Liver (tissue), 9 donors: ENCODE results near the gene LPP. TPM values are rescaled to one million over a fixed set of nuclear protein-coding genes. Genes with fewer than 3 reads are reported as not detected.
A peak's percentile ranks its signal among the peaks of the same experiment; 100 is the strongest.

Source experiments
- DNase-seq: peaks from one replicate; pipeline ENCODE4 v3.0.0-alpha.2; 2017; ENCODE audit warnings: low spot score
- H3K27ac ChIP-seq, 2 donors: one replicate each; pipeline ENCODE4 v1.7.0; 2013; ENCODE audit warnings: inconsistent platforms in 2 of 2, low read length in 2 of 2, control low read depth in 1 of 2, low read depth in 1 of 2, mild to moderate bottlenecking in 1 of 2
- H3K27me3 ChIP-seq, 4 donors: one replicate each; pipeline versions ENCODE4 v1.6.1 to v1.7.0; 2013; ENCODE audit warnings: low read length in 3 of 4, inconsistent platforms in 1 of 4, mild to moderate bottlenecking in 1 of 4, moderate library complexity in 1 of 4; ENCODE audit not compliant: control insufficient read depth in 4 of 4, insufficient read depth in 4 of 4
- H3K36me3 ChIP-seq, 4 donors: one replicate each; pipeline versions ENCODE4 v1.6.1 to v1.7.0; 2013; ENCODE audit warnings: low read length in 3 of 4, mild to moderate bottlenecking in 3 of 4, low read depth in 1 of 4, moderate library complexity in 1 of 4; ENCODE audit not compliant: control insufficient read depth in 4 of 4, insufficient read depth in 3 of 4
- H3K4me1 ChIP-seq, 4 donors: one replicate each; pipeline versions ENCODE4 v1.6.1 to v1.7.0; 2013; ENCODE audit warnings: low read length in 3 of 4, mild to moderate bottlenecking in 3 of 4, moderate library complexity in 1 of 4; ENCODE audit not compliant: control insufficient read depth in 4 of 4, insufficient read depth in 4 of 4
- H3K4me3 ChIP-seq, 3 donors: one replicate each; pipeline versions ENCODE4 v1.6.1 to v1.7.0; 2013; ENCODE audit warnings: low read length in 3 of 3, control low read depth in 1 of 3, low read depth in 1 of 3, mild to moderate bottlenecking in 1 of 3
- H3K9ac ChIP-seq, 2 donors: one replicate each; pipeline ENCODE4 v1.7.0; 2013; ENCODE audit warnings: low read length in 2 of 2, mild to moderate bottlenecking in 2 of 2, moderate library complexity in 2 of 2, control low read depth in 1 of 2, low read depth in 1 of 2
- H3K9me3 ChIP-seq, 4 donors: one replicate each; pipeline versions ENCODE4 v1.6.1 to v1.7.0; 2013; ENCODE audit warnings: low read length in 3 of 4; ENCODE audit not compliant: control insufficient read depth in 4 of 4
- EGR1 ChIP-seq, 2 donors: IDR thresholded peaks; 2 replicates each; pipeline ENCODE4 v1.6.1; 2016 to 2018; ENCODE audit warnings: antibody characterized with exemption in 2 of 2, low read depth in 2 of 2
- FOXA1 ChIP-seq: IDR thresholded peaks from 2 replicates; pipeline ENCODE4 v1.6.1; 2016; ENCODE audit warnings: antibody characterized with exemption
- FOXA2 ChIP-seq: IDR thresholded peaks from 2 replicates; pipeline ENCODE4 v1.6.1; 2016; ENCODE audit warnings: antibody characterized with exemption
- GABPA ChIP-seq, 2 donors: IDR thresholded peaks in 1 of 2; conservative IDR thresholded peaks in 1 of 2; 2 replicates each; pipeline ENCODE4 v1.6.1; 2016; ENCODE audit warnings: antibody characterized with exemption in 2 of 2, mild to moderate bottlenecking in 1 of 2, moderate library complexity in 1 of 2
- HNF4A ChIP-seq, 2 donors: conservative IDR thresholded peaks; 2 replicates each; pipeline ENCODE4 v1.6.1; 2016; ENCODE audit warnings: antibody characterized with exemption in 2 of 2, mild to moderate bottlenecking in 2 of 2
- HNF4G ChIP-seq: IDR thresholded peaks from 2 replicates; pipeline ENCODE4 v1.6.1; 2016; ENCODE audit warnings: antibody characterized with exemption
- JUND ChIP-seq, 2 donors: IDR thresholded peaks; 2 replicates each; pipeline ENCODE4 v1.6.1; 2016; ENCODE audit warnings: antibody characterized with exemption in 2 of 2
- NR2F2 ChIP-seq: IDR thresholded peaks from 2 replicates; pipeline ENCODE4 v1.6.1; 2016; ENCODE audit warnings: antibody characterized with exemption
- RAD21 ChIP-seq, 2 donors: IDR thresholded peaks; 2 replicates each; pipeline ENCODE4 v1.6.1; 2016; ENCODE audit warnings: antibody characterized with exemption in 2 of 2, mild to moderate bottlenecking in 2 of 2
- RXRA ChIP-seq, 2 donors: IDR thresholded peaks; 2 replicates each; pipeline ENCODE4 v1.6.1; 2017 to 2018; ENCODE audit warnings: antibody characterized with exemption in 2 of 2, mild to moderate bottlenecking in 1 of 2
- SP1 ChIP-seq: IDR thresholded peaks from 2 replicates; pipeline ENCODE4 v1.6.1; 2018; ENCODE audit warnings: antibody characterized with exemption, mild to moderate bottlenecking
- TAF1 ChIP-seq: conservative IDR thresholded peaks from 2 replicates; pipeline ENCODE4 v1.6.1; 2016; ENCODE audit warnings: antibody characterized with exemption, mild to moderate bottlenecking
- YY1 ChIP-seq: IDR thresholded peaks from 2 replicates; pipeline ENCODE4 v1.6.1; 2016; ENCODE audit warnings: antibody characterized with exemption, mild to moderate bottlenecking
- WGBS: extraction: QIAGEN DNeasy Blood & Tissue Kit; methylation state at CpG from one replicate; pipeline ENCODE4 v1.1.7; 2013; 5-methylcytosine and 5-hydroxymethylcytosine counted together
- polyA plus RNA-seq, 2 donors: library from polyadenylated mRNA; stranded (reverse) in 1 of 2; unstranded in 1 of 2; fragments of 200-250 nt in 1 of 2; fragments of >200 nt in 1 of 2; fragmentation: Nextera tagmentation in 1 of 2; extraction: Ambion mirVana in 1 of 2; gene quantifications; one replicate each; pipeline versions ENCODE4 v1.2.1 to v1.2.3, GENCODE V29; 2013 to 2015
- total RNA-seq, 2 donors: library from RNA; depleted of rRNA; stranded (reverse); fragments of >200 nt; gene quantifications; one replicate each; pipeline ENCODE4 v1.2.3, GENCODE V29; 2014
- TF ChIP-seq, protein P1 (sequence below): IDR thresholded peaks from 2 replicates; pipeline ENCODE4 v1.6.1; 2016; ENCODE audit warnings: antibody characterized with exemption
- TF ChIP-seq, protein P2 (sequence below): fragments of 150-350 bp; IDR thresholded peaks from 2 replicates; pipeline ENCODE4 v1.5.1; 2017; ENCODE audit warnings: improper control_type of control experiment, low read depth, low read length; ENCODE audit not compliant: missing input control
- TF ChIP-seq, protein P3 (sequence below): IDR thresholded peaks from 2 replicates; pipeline ENCODE4 v1.6.1; 2016; ENCODE audit warnings: antibody characterized with exemption, mild to moderate bottlenecking
- TF ChIP-seq, protein P4 (sequence below): IDR thresholded peaks from 2 replicates; pipeline ENCODE4 v1.6.1; 2016; ENCODE audit warnings: antibody characterized with exemption
- donor health status: healthy.
- donor health status: healthy.
- donor health status: healthy.
- donor health status: healthy.
- donor health status: healthy.

LPP gene
- total and polyA plus RNA-seq, 4 donors, result 3.3 to 53.7 (median 28.2) TPM

DNA sequence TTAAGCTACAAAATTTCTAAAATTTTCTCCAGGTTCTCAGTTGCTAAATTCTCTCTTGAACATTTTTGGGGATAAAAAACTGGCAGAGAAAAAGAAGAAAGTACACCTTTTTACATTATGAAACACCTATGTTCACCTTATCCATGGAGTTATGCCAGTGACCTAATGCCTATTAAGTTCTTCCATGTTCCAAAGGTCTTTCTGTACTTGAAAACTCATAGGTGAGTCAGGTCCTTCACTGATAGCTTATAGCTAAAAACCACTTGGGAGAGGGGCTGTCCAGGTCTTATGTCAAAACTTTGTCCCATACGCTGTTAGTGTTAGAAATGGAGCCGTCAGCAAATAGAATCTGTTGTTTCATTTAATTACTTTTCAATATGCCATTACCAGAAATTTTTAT, 530.3 kb downstream of the LPP start:
- Histone ChIP-seq H3K9ac (no peak overlapping the region), H3K36me3 (no peaks in the 10 kb centered on the region), H3K4me1 (peaks cover 6 to 32% (median 22%) of the 10 kb centered on the region in 4 donors), H3K4me3 (no peak overlapping the region), H3K27me3 (no peaks in the 10 kb centered on the region), H3K9me3 (no peaks in the 10 kb centered on the region), H3K27ac (no peak overlapping the region)
- WGBS, result 75% methylated on average over 2 of the region's 2 CpGs
- TF ChIP-seq HNF4A (conservative IDR thresholded peaks at IDR 0.05), result peak; percentile 27 to 29
- no peak for TF ChIP-seq TAF1
- DNase-seq, result no peak

DNA sequence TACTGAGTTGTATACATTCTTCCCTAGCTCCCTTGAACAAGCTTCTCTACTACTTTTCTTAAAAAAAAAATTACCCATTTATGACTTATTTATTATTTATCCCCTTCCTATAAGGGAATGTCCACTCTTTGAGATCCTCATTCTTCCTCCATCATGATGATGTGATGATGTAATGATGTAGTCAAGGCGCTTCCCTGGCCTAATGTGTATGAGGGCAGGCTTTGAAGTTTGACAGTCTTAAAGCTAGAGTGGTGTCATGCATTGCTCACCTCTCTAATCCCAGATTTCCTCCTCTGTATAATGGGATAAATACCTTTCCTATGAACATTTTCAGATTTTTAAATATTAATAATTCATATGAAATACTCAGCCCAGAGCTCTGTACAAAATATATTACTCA, 531.8 kb downstream of the LPP start:
- DNase-seq, result no peak
- no peak overlapping the region for H3K27ac ChIP-seq
- WGBS, result 100% methylated on average over 1 of the region's 1 CpG
- no peak overlapping the region for H3K4me3 ChIP-seq
- peaks cover 6 to 46% (median 35%) of the 10 kb centered on the region in 4 donors for H3K4me1 ChIP-seq
- TF ChIP-seq, protein P1, sequence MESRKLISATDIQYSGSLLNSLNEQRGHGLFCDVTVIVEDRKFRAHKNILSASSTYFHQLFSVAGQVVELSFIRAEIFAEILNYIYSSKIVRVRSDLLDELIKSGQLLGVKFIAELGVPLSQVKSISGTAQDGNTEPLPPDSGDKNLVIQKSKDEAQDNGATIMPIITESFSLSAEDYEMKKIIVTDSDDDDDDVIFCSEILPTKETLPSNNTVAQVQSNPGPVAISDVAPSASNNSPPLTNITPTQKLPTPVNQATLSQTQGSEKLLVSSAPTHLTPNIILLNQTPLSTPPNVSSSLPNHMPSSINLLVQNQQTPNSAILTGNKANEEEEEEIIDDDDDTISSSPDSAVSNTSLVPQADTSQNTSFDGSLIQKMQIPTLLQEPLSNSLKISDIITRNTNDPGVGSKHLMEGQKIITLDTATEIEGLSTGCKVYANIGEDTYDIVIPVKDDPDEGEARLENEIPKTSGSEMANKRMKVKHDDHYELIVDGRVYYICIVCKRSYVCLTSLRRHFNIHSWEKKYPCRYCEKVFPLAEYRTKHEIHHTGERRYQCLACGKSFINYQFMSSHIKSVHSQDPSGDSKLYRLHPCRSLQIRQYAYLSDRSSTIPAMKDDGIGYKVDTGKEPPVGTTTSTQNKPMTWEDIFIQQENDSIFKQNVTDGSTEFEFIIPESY, result no peak
- TF ChIP-seq HNF4G (no peak), JUND (IDR thresholded peaks at IDR 0.05) (no peak), GABPA (IDR thresholded peaks at IDR 0.05 in 1 of 2, conservative IDR thresholded peaks at IDR 0.05 in 1 of 2) (no peak), HNF4A (conservative IDR thresholded peaks at IDR 0.05) (no peak), FOXA1 (no peak), SP1 (no peak), RXRA (IDR thresholded peaks at IDR 0.05) (no peak), EGR1 (IDR thresholded peaks at IDR 0.05; ENCODE audit: low read depth in 2 of 2) (no peak), NR2F2 (no peak), RAD21 (IDR thresholded peaks at IDR 0.05) (no peak), YY1 (no peak), TAF1 (no peak), FOXA2 (no peak)
- TF ChIP-seq, protein P2, sequence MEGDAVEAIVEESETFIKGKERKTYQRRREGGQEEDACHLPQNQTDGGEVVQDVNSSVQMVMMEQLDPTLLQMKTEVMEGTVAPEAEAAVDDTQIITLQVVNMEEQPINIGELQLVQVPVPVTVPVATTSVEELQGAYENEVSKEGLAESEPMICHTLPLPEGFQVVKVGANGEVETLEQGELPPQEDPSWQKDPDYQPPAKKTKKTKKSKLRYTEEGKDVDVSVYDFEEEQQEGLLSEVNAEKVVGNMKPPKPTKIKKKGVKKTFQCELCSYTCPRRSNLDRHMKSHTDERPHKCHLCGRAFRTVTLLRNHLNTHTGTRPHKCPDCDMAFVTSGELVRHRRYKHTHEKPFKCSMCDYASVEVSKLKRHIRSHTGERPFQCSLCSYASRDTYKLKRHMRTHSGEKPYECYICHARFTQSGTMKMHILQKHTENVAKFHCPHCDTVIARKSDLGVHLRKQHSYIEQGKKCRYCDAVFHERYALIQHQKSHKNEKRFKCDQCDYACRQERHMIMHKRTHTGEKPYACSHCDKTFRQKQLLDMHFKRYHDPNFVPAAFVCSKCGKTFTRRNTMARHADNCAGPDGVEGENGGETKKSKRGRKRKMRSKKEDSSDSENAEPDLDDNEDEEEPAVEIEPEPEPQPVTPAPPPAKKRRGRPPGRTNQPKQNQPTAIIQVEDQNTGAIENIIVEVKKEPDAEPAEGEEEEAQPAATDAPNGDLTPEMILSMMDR, result no peak
- TF ChIP-seq, protein P3, sequence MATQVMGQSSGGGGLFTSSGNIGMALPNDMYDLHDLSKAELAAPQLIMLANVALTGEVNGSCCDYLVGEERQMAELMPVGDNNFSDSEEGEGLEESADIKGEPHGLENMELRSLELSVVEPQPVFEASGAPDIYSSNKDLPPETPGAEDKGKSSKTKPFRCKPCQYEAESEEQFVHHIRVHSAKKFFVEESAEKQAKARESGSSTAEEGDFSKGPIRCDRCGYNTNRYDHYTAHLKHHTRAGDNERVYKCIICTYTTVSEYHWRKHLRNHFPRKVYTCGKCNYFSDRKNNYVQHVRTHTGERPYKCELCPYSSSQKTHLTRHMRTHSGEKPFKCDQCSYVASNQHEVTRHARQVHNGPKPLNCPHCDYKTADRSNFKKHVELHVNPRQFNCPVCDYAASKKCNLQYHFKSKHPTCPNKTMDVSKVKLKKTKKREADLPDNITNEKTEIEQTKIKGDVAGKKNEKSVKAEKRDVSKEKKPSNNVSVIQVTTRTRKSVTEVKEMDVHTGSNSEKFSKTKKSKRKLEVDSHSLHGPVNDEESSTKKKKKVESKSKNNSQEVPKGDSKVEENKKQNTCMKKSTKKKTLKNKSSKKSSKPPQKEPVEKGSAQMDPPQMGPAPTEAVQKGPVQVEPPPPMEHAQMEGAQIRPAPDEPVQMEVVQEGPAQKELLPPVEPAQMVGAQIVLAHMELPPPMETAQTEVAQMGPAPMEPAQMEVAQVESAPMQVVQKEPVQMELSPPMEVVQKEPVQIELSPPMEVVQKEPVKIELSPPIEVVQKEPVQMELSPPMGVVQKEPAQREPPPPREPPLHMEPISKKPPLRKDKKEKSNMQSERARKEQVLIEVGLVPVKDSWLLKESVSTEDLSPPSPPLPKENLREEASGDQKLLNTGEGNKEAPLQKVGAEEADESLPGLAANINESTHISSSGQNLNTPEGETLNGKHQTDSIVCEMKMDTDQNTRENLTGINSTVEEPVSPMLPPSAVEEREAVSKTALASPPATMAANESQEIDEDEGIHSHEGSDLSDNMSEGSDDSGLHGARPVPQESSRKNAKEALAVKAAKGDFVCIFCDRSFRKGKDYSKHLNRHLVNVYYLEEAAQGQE, result no peak
- TF ChIP-seq, protein P4, sequence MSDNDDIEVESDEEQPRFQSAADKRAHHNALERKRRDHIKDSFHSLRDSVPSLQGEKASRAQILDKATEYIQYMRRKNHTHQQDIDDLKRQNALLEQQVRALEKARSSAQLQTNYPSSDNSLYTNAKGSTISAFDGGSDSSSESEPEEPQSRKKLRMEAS, result no peak
- H3K36me3 ChIP-seq, result no peaks in the 10 kb centered on the region
- no peaks in the 10 kb centered on the region for H3K9me3 ChIP-seq
- no peaks in the 10 kb centered on the region for H3K27me3 ChIP-seq
- H3K9ac ChIP-seq, result no peak overlapping the region
